Astrocyte (in vitro differentiated cells and primary cell): Measurements from ENCODE around the gene VKORC1. TPM values are rescaled to one million over a fixed set of nuclear protein-coding genes. Genes with fewer than 3 reads are reported as not detected.
"Not testable (repeated sequence)": the region's sequence is repeated elsewhere in the genome, so short reads cannot be mapped to it uniquely, and the experiment has no call there.

Experiments
- DNase-seq: peaks from one replicate; pipeline ENCODE4 v3.0.0-alpha.2; 2010; ENCODE audit warnings: low read depth
- FAIRE-seq: peaks from 2 replicates; lab custom pipeline; 2011; peaks lifted over from hg19 to GRCh38; lab: Jason Lieb, UNC
- H2AFZ ChIP-seq: 2 replicates; pipeline ENCODE4 v1.6.0; 2012; ENCODE audit warnings: low read depth, low read length, inconsistent platforms
- H3K27ac ChIP-seq: 2 replicates; pipeline ENCODE4 v1.5.1; 2011; ENCODE audit warnings: low read depth, low read length, inconsistent platforms
- H3K27me3 ChIP-seq: 2 replicates; pipeline ENCODE4 v1.6.0; 2011; ENCODE audit warnings: low read length, inconsistent platforms; ENCODE audit not compliant: insufficient read depth
- H3K36me3 ChIP-seq: 2 replicates; pipeline ENCODE4 v1.5.1; 2011; ENCODE audit warnings: low read length, inconsistent platforms; ENCODE audit not compliant: insufficient read depth
- H3K4me1 ChIP-seq: 2 replicates; pipeline ENCODE4 v1.5.1; 2011; ENCODE audit warnings: low read length, inconsistent platforms; ENCODE audit not compliant: insufficient read depth
- H3K4me2 ChIP-seq: 2 replicates; pipeline ENCODE4 v1.6.0; 2012; ENCODE audit warnings: low read length, inconsistent platforms
- H3K4me3 ChIP-seq: 2 replicates; pipeline ENCODE4 v1.5.1; 2011; ENCODE audit warnings: low read depth, mild to moderate bottlenecking, low read length, inconsistent platforms; ENCODE audit not compliant: insufficient read depth
- H3K79me2 ChIP-seq: 2 replicates; pipeline ENCODE4 v1.6.0; 2012; ENCODE audit warnings: mild to moderate bottlenecking, low read length, inconsistent platforms; ENCODE audit not compliant: insufficient read depth
- H3K9ac ChIP-seq: 2 replicates; pipeline ENCODE4 v1.6.0; 2012; ENCODE audit warnings: mild to moderate bottlenecking, low read length, inconsistent platforms
- H3K9me3 ChIP-seq: 2 replicates; pipeline ENCODE4 v1.5.1; 2012; ENCODE audit warnings: low read depth, mild to moderate bottlenecking, low read length, inconsistent platforms; ENCODE audit not compliant: insufficient read depth
- H4K20me1 ChIP-seq: 2 replicates; pipeline ENCODE4 v1.6.0; 2012; ENCODE audit warnings: low read length, inconsistent platforms; ENCODE audit not compliant: insufficient read depth
- H3K27ac Mint-ChIP-seq: one replicate; pipeline ENCODE4 v1.8.0; 2021; ENCODE audit warnings: mild to moderate bottlenecking, mixed read lengths; ENCODE audit not compliant: unreplicated experiment
- H3K27me3 Mint-ChIP-seq: one replicate; pipeline ENCODE4 v1.8.0; 2021; ENCODE audit warnings: low read depth, mixed read lengths; ENCODE audit not compliant: unreplicated experiment
- H3K36me3 Mint-ChIP-seq: one replicate; pipeline ENCODE4 v1.8.0; 2021; ENCODE audit warnings: low read depth, mixed read lengths; ENCODE audit not compliant: unreplicated experiment
- H3K4me1 Mint-ChIP-seq: one replicate; pipeline ENCODE4 v1.8.0; 2021; ENCODE audit warnings: low read depth, mixed read lengths; ENCODE audit not compliant: unreplicated experiment
- H3K4me3 Mint-ChIP-seq: one replicate; pipeline ENCODE4 v1.8.0; 2021; ENCODE audit warnings: mild to moderate bottlenecking, moderate library complexity, mixed read lengths; ENCODE audit not compliant: unreplicated experiment
- H3K9me3 Mint-ChIP-seq: one replicate; pipeline ENCODE4 v1.8.0; 2021; ENCODE audit warnings: mild to moderate bottlenecking, mixed read lengths; ENCODE audit not compliant: unreplicated experiment
- CTCF ChIP-seq: IDR thresholded peaks from 2 replicates; pipeline ENCODE4 v1.5.1; 2011; ENCODE audit warnings: low read depth, mild to moderate bottlenecking, inconsistent platforms, low read length, moderate library complexity; ENCODE audit not compliant: insufficient read depth
- EZH2 ChIP-seq: IDR thresholded peaks from 2 replicates; pipeline ENCODE4 v1.6.1; 2012; ENCODE audit warnings: mild to moderate bottlenecking, low read length, inconsistent platforms; ENCODE audit not compliant: insufficient read depth
- total RNA-seq: library from RNA; stranded (reverse); gene quantifications from 2 replicates; pipeline ENCODE4 v1.2.1, GENCODE V29; 2021

VKORC1 gene
- total RNA-seq, 1 donor from 2014 or later: 133 TPM

GRCh38 chr16:31141489-31142108 lies 47.0 kb upstream of the VKORC1 start:
- peak overlapping the region; percentile 32 for H3K9ac ChIP-seq
- peaks cover 24% of the 10 kb centered on the region for H3K4me1 ChIP-seq
- H3K27me3 ChIP-seq: peaks cover 11% of the 10 kb centered on the region
- no peaks in the 10 kb centered on the region for H3K79me2 ChIP-seq
- no peak for TF ChIP-seq EZH2
- TF ChIP-seq CTCF: no peak
- peak overlapping the region; percentile 36 for H3K27ac ChIP-seq
- Mint-ChIP-seq H3K27ac (peak overlapping the region; percentile 91), H3K27me3 (peaks cover 11% of the 10 kb centered on the region), H3K4me3 (peak overlapping the region; percentile 79), H3K36me3 (no peaks in the 10 kb centered on the region), H3K9me3 (no peaks in the 10 kb centered on the region), H3K4me1 (peaks cover 9% of the 10 kb centered on the region)
- FAIRE-seq (no peak), DNase-seq (peak; percentile 68)
- no peaks in the 10 kb centered on the region for H4K20me1 ChIP-seq
- H3K4me3 ChIP-seq: peak overlapping the region; percentile 30
- no peaks in the 10 kb centered on the region for H3K9me3 ChIP-seq
- peak overlapping the region; percentile 54 for H2AFZ ChIP-seq
- no peaks in the 10 kb centered on the region for H3K36me3 ChIP-seq
- peak overlapping the region; percentile 96 for H3K4me2 ChIP-seq

GRCh38 chr16:31141071-31141469 lies 46.5 kb upstream of the VKORC1 start:
- H3K4me3 Mint-ChIP-seq, FAIRE-seq, H3K36me3 Mint-ChIP-seq, H3K4me3 ChIP-seq, H2AFZ ChIP-seq, DNase-seq, H3K9me3 Mint-ChIP-seq, H3K4me1 Mint-ChIP-seq, H3K9ac ChIP-seq, H3K27me3 Mint-ChIP-seq, H3K9me3 ChIP-seq, H3K79me2 ChIP-seq, H3K27ac Mint-ChIP-seq, H3K4me2 ChIP-seq, H3K36me3 ChIP-seq, H4K20me1 ChIP-seq, H3K27me3 ChIP-seq, H3K27ac ChIP-seq: not testable (repeated sequence)
- peaks cover 24% of the 10 kb centered on the region for H3K4me1 ChIP-seq

- Histone ChIP-seq H3K36me3 (no peaks in the 10 kb centered on the region), H3K27me3 (no peaks in the 10 kb centered on the region), H4K20me1 (no peaks in the 10 kb centered on the region), H3K9me3 (no peaks in the 10 kb centered on the region), H3K4me1 (peaks cover 36% of the 10 kb centered on the region), H3K4me3 (no peak overlapping the region), H3K9ac (no peak overlapping the region), H2AFZ (peak overlapping the region; percentile 37), H3K27ac (no peak overlapping the region), H3K79me2 (no peaks in the 10 kb centered on the region), H3K4me2 (peak overlapping the region; percentile 32)
- Mint-ChIP-seq H3K27ac (no peak overlapping the region), H3K27me3 (peaks cover 6% of the 10 kb centered on the region), H3K9me3 (peaks cover 1% of the 10 kb centered on the region), H3K4me3 (peak overlapping the region; percentile 16), H3K4me1 (peaks cover 14% of the 10 kb centered on the region), H3K36me3 (no peaks in the 10 kb centered on the region)
- DNase-seq (peak; percentile 65), FAIRE-seq (no peak)
- TF ChIP-seq CTCF: no peak
- TF ChIP-seq EZH2: no peak
Observed at GRCh38 chr16:31138621-31139578, 44.3 kb upstream of the VKORC1 start.

- H3K36me3 Mint-ChIP-seq, H3K9me3 ChIP-seq, H3K27me3 ChIP-seq, H3K27ac Mint-ChIP-seq, H3K36me3 ChIP-seq, H3K9ac ChIP-seq, H3K4me3 Mint-ChIP-seq, FAIRE-seq, DNase-seq, H3K27ac ChIP-seq, H3K9me3 Mint-ChIP-seq, H3K79me2 ChIP-seq, H3K27me3 Mint-ChIP-seq, H3K4me2 ChIP-seq, H3K4me3 ChIP-seq, H4K20me1 ChIP-seq, H2AFZ ChIP-seq: not testable (repeated sequence)
- H3K4me1 Mint-ChIP-seq: peaks cover 13% of the 10 kb centered on the region
- peaks cover 31% of the 10 kb centered on the region for H3K4me1 ChIP-seq
Observed at GRCh38 chr16:31136822-31137499, 42.4 kb upstream of the VKORC1 start.
